GM12873 (cell line): ENCODE measurements around the gene ATG101.

ENCODE experiments used
- CTCF ChIP-seq: IDR thresholded peaks from 2 replicates; pipeline ENCODE4 v1.5.1; 2012; ENCODE audit warnings: low read depth, mild to moderate bottlenecking, moderate library complexity, low read length, control low read depth; ENCODE audit not compliant: insufficient read depth; ENCODE audit errors: missing control alignments

ATG101 gene

GRCh38 chr12:52062167-52063081, 7.4 kb upstream of the ATG101 start:
- TF ChIP-seq CTCF, result no peak

GRCh38 chr12:52063082-52063924, 6.5 kb upstream of the ATG101 start:
- TF ChIP-seq CTCF, result no peak

GRCh38 chr12:52063981-52064649, 5.7 kb upstream of the ATG101 start:
- TF ChIP-seq CTCF, result no peak

- TF ChIP-seq CTCF, result no peak
These were observed 3.3 kb upstream of the ATG101 start for GRCh38 chr12:52066346-52067080.

GRCh38 chr12:52067081-52067374, 2.8 kb upstream of the ATG101 start:
- no peak for TF ChIP-seq CTCF

- TF ChIP-seq CTCF, result no peak
These were observed 577 bp downstream of the ATG101 start for GRCh38 chr12:52070185-52070925.
